Stimulated activated naive CD4-positive, alpha-beta T cell (primary cell): Measurements from ENCODE around the gene ASCC3.

ENCODE experiments used
- DNase-seq, 6 experiments: peaks; one replicate each; lab custom pipeline; 2025; lab: John Stamatoyannopoulos, UW

ASCC3 gene

DNA sequence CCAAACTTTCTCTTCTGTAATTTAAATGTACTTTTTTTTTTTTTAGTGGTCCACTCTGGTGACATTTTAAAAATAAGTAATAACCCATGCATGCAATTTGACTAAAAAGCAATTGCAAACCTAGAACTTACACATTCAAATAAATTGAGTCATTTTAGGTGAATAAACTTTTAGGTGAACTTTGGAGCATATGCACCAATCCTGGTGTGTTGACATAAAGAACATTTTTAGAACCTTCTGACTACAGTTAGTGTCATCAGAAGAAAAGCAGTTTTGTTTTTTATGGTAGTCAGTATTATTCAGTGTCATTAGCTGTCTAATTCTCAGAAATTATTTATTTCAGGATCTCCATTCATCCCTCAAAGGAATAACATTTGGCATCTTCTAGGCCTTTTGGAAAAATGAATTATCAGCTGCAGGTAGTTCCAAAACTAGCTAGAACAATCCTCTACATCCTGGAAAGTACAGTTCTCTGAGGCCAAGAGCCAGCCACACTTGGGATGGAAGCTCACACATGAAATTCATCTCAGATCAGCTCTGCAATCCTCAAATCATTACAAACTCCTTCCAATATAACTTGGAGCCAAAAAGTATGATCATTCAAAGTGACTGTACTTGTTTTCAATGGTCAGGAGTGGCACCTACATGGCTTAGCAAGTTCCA is 378.0 kb downstream of the ASCC3 start:
- DNase-seq: no peak

DNA sequence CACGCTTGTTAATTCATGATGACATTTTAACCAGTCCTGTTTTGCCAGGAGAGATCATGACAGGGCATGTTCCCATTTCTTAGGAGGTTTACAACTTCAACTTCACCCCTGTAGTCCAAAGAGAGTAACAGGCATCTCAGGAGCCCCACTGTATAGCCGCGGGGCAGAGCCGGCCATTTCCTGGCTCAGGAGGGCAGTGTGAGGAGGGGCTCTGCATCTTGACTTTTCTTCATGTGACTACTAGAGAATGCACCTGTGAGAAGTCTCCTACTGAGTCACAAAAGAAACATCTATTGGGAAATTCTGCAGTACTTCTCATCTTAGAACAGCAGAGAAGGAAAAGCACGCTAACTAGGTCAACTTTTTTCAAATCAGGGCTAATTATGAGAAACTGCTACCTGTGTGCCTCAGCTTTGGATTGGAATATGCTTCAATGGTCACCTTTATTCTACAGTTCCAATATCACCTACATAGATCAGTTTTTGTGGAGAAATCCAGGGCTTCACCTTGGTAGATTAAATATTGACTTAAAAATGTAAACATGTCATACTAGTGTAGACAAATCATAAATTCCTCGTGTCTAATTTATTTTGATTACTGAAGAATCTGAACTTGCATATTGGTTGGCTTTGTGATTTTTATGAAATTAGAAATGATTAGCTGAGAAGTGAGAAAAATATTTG is 387.8 kb downstream of the ASCC3 start:
- no peak for DNase-seq

DNA sequence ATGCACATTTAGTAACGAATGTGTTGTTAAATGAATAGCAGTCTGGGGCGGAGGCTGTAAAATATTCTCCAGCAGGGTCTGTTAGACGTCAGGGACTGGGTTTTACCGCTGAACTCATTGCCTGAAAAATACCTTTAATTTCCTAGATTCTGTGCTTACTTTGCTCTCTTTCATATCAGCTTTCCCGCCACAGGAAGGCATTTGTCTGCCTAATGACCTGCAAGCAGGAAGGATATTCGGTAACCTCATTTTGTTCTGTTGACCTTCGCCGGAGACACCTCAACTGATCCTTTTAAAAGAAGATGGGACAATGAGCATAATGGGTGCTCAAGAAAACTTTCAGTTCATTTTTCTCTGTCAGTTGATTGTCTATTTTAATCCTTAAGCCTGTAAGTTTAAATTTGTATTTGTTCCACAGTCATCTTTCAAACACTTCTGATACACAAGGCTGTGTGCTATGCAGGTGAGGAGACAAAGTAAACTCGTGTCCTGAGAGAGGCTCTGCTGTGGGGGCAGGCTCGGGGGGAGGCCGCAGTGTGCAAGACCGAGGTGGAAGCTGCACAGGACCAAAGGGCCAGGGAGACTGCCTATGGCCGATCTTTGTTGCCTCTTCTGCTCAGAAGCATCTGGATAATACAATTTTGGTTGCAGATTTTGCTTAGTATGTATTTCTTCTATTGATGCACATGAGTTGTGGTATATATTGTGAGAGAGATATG is 389.0 kb downstream of the ASCC3 start:
- DNase-seq: no peak

DNA sequence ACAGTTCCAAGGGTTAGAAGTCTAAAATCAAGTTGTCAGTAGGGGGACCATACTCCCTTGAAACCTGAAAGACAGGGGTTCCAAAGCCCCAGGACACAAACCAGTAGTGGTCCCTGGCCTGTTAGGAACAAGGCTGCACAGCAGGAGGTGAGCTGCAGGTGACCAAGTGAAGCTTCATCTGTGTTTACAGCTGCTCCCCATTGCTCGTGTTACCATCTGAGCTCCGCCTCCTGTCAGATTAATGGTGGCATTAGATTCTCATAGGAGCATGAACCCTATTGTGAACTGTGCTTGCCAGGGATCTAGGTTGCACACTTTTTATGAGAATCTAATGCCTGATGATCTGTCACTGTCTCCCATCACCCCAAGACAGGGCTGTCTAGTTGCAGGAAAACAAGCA is 391.1 kb downstream of the ASCC3 start:
- no peak for DNase-seq

DNA sequence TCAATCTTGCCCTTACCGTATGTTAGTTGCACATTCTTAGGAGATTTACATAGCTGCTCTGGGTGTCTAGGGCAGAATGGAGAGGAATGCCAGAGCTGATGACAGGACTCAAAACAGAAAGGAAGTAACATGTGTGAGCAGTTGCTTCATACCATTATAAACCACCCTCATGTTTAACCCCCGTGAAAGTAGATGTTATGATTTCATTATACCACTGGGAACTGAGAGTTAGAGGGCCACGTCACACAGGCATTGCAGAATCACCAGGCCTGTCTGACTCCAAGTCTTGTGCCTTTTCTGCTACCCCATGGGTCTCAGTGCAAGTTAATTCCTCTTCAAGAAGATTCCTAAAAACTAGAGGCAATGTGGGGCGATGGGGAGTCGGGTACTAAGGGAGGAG is 392.9 kb downstream of the ASCC3 start:
- no peak for DNase-seq

DNA sequence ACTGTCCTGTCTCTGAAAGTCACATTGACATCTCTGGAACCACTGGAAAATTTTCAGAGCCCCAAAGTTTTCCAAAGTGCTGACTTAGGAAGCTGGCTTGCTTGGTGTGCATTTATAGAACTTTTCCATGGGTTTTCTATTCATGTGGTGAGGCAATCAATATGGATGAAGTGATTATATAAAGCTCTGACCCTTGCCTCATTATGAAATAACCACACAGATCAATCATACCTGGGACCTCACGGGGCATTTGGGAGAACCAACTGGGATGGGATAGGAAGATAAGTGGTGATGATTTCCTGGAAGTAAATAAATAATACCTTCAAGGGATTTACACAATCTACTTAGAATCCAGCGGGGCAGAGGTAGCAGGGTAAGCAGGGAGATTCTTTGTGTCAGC is 393.5 kb downstream of the ASCC3 start:
- no peak for DNase-seq

DNA sequence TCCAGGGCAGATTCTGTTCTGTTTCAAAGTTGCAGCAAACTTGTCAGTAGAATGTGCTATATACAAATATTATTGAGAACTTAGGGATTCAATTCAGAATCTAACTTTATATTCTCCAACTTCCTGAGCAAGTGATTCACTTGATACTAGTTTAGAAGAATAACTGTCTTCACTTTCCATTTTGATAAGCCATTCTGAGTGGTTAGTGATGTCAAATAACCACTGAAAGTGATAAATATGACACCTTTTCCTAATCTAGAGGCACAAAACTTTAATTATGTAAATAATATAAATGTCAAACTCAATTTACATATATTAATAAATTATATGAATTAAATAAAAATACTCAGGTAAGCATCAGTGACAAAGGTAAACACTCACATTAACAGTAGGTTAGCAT is 395.9 kb downstream of the ASCC3 start:
- no peak for DNase-seq

DNA sequence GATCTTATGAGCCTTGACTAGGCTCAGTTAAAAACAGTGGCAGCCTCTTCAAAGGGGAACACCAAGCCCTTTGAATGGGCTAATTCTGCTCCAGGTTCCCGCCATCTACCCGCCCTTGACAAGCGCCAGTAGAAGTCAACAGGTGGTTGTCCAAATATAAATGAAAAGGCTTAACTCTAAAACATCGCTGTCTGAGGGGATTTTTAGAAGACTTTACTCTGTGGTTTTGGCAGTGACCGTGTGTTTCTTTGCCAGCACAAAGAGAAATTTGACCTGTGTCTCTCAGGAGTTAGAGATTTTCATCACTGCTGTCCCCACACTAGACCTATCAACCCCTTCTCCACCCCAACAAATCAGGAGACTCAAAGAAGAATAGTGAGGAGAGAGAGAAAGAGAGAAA is 396.7 kb downstream of the ASCC3 start:
- DNase-seq: no peak

DNA sequence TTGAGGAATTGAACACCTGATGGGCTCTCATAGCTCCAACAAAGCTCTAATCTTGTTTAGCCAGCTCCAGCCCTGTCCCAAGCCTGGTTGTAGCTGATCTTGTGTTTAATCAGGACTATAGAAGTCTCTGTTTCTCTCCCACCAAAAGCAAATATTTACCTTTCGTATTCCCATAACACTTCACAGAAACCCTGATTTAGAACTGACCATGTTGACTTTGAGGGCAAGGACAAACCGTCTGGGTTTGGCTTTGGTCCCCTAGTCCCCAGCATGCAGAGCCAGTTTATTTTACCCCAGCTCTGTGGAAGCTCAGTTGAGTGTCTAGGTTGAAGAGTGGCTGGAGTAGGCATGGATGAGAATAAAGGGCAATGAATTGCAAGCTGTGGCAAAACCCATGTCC is 398.4 kb downstream of the ASCC3 start:
- DNase-seq: no peak

DNA sequence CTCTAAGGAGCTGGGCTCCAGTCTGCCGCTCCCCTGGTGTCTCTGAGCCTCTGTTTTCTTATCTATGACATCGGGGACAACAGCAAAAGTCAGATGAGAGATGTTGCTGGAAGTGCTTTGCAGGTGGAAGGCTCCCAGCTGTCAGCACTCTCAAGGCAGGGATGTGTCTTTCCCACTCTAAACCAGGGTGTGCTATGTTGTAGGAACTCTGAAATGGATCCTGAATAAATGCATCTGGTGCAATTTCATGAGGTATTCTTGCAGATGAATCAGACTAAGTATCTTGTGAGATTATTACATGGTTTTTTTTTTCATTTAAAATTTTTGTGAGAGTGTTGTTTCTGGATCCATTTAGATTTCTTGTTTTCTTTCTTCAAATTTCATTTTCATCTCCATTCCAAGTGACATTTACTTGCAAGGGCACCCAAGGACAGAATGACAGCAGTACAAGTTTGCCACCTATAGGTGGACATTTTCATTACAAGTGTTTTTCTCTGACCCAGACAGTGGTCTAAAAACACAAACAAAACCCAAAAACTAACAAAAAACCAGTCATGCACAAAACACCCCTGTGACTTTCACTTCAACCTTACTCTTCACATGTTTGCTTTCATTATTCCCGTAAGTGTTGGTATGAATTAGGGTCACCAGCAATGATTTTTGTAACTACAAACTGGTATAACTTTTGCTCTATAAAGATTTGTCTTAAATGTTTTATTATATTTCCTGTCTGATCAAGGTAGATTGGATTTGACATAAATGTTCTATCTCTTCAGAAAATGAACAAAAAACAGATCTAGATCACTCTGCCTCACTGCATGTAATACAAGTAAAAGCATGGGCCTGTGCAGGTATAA is 401.7 kb downstream of the ASCC3 start:
- no peak for DNase-seq

DNA sequence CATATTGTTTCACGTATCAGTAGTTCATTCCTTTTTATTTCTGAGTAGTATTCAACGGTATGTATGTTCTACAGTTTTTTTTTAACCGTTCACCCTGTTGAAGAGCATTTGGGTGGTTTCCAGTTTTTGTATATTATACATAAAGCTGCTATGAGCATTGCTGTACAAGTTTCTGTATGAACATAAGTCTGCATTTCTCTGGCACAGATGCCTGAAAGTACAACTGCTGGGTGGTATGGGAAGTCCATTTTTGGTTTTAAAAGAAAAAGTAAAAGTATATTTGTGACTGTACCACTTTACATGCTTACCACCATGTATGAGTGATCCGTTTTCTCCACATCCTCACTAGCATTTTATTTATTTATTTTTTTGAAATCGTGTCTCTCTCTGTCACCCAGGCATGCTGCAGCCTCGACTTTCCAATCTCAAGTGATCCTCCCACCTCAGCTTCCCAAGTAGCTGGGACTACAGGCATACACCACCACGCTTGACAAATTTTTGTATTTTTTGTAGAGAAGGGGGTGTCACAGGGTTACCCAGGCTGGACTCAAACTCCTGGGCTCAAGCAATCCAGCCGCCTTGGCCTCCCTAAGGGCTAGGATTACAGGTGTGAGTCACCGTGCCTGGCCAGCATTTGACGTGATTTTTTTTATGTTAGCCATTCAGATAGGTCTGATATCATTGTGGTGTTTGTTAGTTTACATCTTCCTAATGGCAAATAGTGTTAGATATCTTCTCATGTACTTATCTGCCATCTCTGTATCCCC is 405.4 kb downstream of the ASCC3 start:
- DNase-seq: no peak

DNA sequence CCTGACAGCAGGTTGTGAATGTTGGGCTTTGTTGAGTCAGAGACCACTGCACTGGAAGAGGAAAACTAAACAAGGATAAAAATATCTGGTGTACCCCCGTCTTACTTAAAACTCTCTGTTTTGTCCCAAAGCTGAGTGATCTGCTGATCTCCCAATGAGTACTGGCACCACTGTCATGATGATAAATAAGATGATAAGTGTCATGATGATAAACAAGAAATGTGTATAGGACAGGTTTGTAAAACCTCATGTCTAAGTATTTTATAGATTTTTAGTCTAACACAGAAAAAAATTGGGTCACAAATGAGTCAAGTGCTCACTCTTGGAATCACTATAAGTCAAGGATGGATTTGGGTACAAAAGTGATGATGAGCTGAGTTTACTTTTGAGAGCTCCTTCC is 407.9 kb downstream of the ASCC3 start:
- no peak for DNase-seq

DNA sequence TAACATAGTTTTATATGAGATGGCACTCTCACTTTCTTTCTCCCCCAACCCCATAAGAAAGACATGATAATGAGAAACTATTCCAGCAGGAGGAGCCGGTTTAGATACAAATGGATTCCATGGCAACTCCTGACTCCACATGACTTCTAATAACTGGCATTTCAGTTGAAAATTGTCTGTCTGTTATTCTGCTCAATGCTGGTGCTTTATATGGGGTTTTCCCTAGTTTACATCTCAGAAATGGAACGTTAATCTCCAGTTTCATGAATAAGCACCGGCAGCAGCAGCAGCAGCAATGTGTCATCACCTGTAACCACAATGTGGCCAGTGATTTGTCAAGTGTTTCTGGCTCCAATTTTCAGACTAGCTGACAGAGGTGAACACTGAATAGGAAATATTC is 408.5 kb downstream of the ASCC3 start:
- DNase-seq: no peak

DNA sequence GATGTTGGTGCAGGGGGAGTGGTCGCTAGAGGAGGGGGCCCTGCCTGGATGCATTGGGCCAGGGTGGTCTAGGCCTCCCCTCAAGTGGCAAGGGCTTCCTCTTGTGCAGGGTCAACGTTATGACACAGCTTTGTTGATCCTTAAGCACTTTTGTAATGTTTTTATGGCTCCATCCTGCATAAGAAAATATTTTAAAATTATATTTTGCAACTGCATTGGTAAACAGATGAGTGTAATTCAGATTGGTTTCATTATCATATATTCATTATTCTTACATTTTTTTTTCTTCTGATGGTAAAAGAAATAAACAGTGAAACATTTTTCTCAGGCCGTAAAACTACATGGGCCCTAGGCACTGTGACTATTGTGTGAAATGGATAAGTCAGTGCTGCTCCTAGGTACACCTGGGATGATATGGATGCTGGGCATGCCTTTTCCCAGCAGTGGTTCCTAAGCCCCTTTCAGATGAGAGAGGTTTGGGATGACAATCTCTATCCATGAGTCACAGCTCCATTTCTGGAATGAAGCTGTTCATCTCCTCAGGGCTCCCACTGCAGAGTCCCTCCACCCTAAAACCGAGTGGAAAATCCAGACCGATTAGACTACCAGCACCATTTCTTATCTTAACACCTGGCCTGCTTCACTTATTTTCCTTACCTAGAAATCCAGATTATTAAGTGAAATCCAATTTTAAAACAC is 410.6 kb downstream of the ASCC3 start:
- DNase-seq: no peak

DNA sequence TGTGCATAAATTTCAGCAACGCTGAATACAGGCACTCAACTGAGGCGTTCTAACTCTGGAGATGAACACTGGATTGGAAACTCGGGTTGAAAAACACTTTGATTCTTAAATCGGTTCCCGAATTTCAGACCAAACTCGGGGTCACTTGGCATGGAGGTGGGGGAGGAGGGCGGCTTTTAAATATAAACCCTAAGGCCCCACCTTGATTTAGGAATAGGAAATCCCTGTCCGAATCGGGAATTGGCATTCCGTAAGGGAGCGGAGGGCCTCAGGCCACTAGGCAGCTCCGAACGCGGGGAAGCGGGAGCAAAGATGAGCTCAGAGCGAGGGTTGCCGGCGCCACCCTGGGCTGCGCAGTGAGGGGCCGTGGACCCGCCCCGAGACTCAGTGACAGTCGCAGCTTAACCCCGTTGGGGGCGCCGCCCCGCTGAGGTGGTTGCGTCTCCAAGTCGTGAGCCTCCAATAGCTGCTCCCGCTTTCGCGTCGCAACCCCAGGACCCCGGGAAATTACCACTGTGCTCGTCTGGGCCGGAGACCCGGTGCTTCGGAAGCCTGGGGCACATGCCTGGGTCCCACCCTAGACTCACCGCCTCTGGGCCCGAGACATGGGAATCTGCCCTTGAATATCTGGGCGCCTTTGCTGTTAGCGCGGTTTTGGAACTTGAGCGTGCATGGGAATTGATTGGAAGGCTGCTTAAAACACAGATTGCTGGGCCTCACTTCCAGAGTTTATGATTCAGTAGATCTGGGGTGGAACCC is 411.8 kb downstream of the ASCC3 start:
- DNase-seq: no peak

DNA sequence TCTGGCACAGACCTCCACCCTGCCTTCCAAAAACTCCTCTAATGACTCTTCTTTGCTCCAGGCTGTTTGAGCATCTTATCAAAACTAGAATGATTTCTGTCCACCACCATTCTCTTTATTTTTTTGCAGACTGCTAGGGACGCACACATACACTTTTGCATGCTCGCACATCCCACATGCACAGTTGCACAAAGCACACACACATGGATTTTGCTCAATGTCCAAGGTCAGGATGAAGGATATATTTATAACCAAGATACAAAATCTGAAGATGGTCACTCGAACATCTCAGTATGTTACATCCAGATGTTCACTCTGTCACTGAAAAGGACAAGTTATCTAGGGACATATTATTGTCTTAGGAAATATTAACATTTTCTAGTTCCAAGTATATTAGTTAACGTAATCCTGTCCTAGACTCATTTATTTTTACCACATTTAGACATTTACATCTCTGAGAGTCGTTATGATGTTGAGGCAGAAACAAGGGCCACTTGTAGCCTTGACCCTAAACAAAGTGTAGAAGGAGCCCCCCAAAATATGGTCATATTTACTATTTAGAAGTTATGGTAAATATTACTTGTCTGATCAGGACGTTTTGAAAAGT is 413.0 kb downstream of the ASCC3 start:
- no peak for DNase-seq

DNA sequence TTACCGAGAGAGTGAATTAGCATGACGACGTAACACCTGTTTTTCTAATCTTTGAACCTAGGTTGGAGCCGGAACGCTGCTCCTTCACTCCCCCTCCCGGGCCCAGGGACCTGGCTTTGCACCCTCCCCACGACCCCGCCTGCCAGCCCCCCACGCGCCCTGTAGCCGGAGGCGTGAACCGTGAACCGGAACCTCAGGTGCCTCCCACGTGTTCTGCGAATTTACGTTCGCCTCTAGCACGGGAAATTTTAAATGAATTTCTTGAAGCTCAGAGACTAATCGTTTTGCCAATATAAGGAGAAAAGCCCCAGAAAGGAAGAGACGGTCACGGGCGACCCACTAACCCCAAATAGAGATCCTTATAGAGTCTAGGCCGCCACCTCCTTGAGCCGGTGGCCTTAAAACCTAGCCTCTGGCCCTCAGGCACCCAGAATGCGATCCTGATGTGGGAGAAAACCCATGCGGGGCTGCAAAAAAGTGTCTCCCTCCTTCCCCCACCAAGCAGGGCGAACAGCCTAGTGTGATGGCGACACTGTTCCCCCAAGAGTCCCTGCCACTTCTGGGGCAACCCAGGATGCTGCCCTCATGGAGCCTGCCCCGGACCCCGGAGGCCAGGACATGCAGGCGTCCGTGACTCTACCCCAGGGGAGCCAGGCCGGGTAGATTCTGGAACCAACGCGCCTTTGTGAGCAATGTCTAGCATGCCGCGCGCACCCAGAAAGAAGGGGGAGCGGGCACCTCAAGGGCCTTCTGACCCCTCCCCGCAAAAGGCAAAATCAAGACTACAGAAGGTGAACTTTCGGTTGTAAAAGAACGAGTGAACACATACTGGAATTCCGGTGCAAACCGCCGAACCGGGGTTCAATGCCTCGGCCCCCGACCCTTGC is 413.8 kb downstream of the ASCC3 start:
- no peak for DNase-seq

DNA sequence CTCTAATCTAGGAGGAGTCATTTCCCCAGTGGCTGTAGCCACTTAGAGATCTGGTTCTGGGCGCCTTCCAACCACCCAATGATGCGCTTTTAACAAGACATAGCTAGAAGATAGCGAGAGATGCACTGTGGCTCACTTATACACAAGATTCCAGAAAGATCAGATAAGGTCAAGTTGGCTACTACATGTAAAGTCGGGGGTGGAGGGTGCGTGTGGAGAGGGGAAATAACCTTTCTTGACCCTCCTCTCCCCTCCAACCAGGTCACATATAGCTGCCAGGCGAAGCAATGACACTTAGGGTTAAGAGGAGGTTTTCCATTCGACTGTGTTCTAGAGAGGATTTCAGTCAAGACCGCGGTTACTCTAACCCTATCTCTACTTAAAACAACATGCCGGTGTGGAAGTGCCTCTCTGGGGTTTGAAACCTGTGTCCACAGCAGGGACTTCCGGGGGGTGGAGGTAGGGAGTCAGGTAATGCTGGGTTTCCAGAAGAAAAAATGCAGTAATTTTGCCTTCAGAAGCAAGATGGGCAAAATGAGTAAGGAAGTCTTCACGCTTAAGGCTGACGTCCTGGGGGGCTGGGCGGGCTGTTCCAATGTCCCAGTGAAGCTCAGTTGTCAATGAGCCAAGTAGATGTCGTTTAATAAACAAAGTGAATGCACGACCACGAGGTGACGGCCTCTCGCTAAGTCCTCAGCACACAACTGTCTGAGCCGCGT is 414.6 kb downstream of the ASCC3 start:
- no peak for DNase-seq
